Lower lobe of right lung (tissue), 2 donors: ENCODE results near the gene ACR. TPM values are rescaled to one million over a fixed set of nuclear protein-coding genes. Genes with fewer than 3 reads are reported as not detected.
"Not testable (repeated sequence)": the region's sequence is repeated elsewhere in the genome, so short reads cannot be mapped to it uniquely, and the experiment has no call there.

ENCODE experiments used
- ATAC-seq, 2 donors: fragments of 200-7000 bp; cut with Tn5 transposase; one replicate each; pipeline ENCODE4 v1.9.1; 2020 to 2022; ENCODE audit warnings: mild to moderate bottlenecking in 2 of 2, moderate library complexity in 2 of 2
- DNase-seq: peaks from one replicate; pipeline ENCODE4 v3.0.0-alpha.2; 2020
- H3K27ac ChIP-seq: fragments of 200-600 bp; one replicate; pipeline ENCODE4 v1.8.0; 2022
- H3K27me3 ChIP-seq: fragments of 200-600 bp; one replicate; pipeline ENCODE4 v1.8.0; 2022; ENCODE audit warnings: low read depth
- H3K36me3 ChIP-seq: fragments of 200-600 bp; one replicate; pipeline ENCODE4 v1.8.0; 2022; ENCODE audit warnings: mild to moderate bottlenecking
- H3K4me1 ChIP-seq: fragments of 200-600 bp; one replicate; pipeline ENCODE4 v1.8.0; 2022
- H3K4me3 ChIP-seq: fragments of 200-600 bp; one replicate; pipeline ENCODE4 v1.8.0; 2022; ENCODE audit warnings: mild to moderate bottlenecking
- H3K9me3 ChIP-seq: fragments of 200-600 bp; one replicate; pipeline ENCODE4 v1.8.0; 2022
- intact Hi-C: fragments of 100-400 bp; cut with DNase I; formaldehyde crosslinking; loops from one replicate; pipeline ENCODE4 v1.11.0; 2022
- total RNA-seq: library from RNA; stranded (reverse); fragmentation: NEBNext Ultra II Directional; extraction: Animal tissue kit (Norgen Biotek cat#: 25700); gene quantifications from one replicate; pipeline ENCODE4 v1.2.1, GENCODE V29; 2021
- donor health status: DM: no; HTN: yes; CAD: no; lungs with severe emphysema.

ACR gene
- total RNA-seq, 1 donor from 2014 or later: 0.62 TPM

GRCh38 chr22:50786936-50787335 is 48.9 kb downstream of the ACR start:
- H3K36me3 ChIP-seq, H3K4me3 ChIP-seq, DNase-seq, intact Hi-C loops, H3K27ac ChIP-seq, H3K4me1 ChIP-seq, H3K9me3 ChIP-seq, H3K27me3 ChIP-seq, ATAC-seq: not testable (repeated sequence)

Other genes starting within 250 kb of the ACR start
- gene LMF2, start 230.5 kb upstream of the ACR start, total RNA-seq: 58.8 TPM
- 46.1 TPM for gene NCAPH2, start 230.0 kb upstream of the ACR start, total RNA-seq
- 4.9 TPM for gene SCO2, start 212.6 kb upstream of the ACR start, total RNA-seq
- 151 TPM for gene TYMP, start 208.2 kb upstream of the ACR start, total RNA-seq
- 0.77 TPM for gene KLHDC7B, start 192.3 kb upstream of the ACR start, total RNA-seq
- not detected for gene SYCE3, start 175.3 kb upstream of the ACR start, total RNA-seq
- 12.6 TPM for gene CPT1B, start 159.8 kb upstream of the ACR start, total RNA-seq
- 76.7 TPM for gene CHKB, start 155.4 kb upstream of the ACR start, total RNA-seq
- gene MAPK8IP2, start 137.4 kb upstream of the ACR start, total RNA-seq: 1.7 TPM
- 53.5 TPM for gene ARSA, start 110.1 kb upstream of the ACR start, total RNA-seq
- 50.6 TPM for gene SHANK3, start 65.4 kb upstream of the ACR start, total RNA-seq
- 46.3 TPM for gene RABL2B, start 45.4 kb downstream of the ACR start, total RNA-seq